ENCODE measurements around the gene COL4A2.

COL4A2 gene

GRCh38 chr13:110559986-110560385 is 252.9 kb downstream of the COL4A2 start:
- Histone ChIP-seq H4K20me1 (ENCODE audit: insufficient read depth, low read length) (no peaks in the 10 kb centered on the region), H3F3A (ENCODE audit: insufficient read depth, low read length) (peaks cover 19% of the 10 kb centered on the region), H3K27me3 (replicated peaks; ENCODE audit: insufficient read depth, low read length) (peaks cover 16% of the 10 kb centered on the region), H3K4me1 (ENCODE audit: low read length) (peaks cover 12% of the 10 kb centered on the region), H3K9me2 (replicated peaks; ENCODE audit: insufficient read depth, low read length) (no peaks in the 10 kb centered on the region), H3K9me3 (replicated peaks; ENCODE audit: insufficient read depth, low read length) (no peaks in the 10 kb centered on the region), H3K79me2 (ENCODE audit: low read length) (no peaks in the 10 kb centered on the region), H3K4me3 (ENCODE audit: low read length) (no peak overlapping the region), H3K36me3 (replicated peaks; ENCODE audit: insufficient read depth, low read length) (no peaks in the 10 kb centered on the region), H2AFZ (ENCODE audit: low read length) (no peak overlapping the region), H3K9ac (ENCODE audit: low read length) (no peak overlapping the region), H3K4me2 (ENCODE audit: low read depth, low read length) (no peak overlapping the region), H3K27ac (ENCODE audit: low read length) (no peak overlapping the region)
- DNase-seq, result no peak
- no peak for TF ChIP-seq EZH2 (optimal IDR thresholded peaks at IDR 0.05; ENCODE audit: low read depth, low read length)
- TF ChIP-seq CTCF (IDR thresholded peaks at IDR 0.05; ENCODE audit: low read length), result no peak
- no peak for TF ChIP-seq EZH2phosphoT487 (IDR thresholded peaks at IDR 0.05; ENCODE audit: low read length)

GRCh38 chr13:110560601-110561343 is 253.7 kb downstream of the COL4A2 start:
- Histone ChIP-seq H3K9me2 (replicated peaks; ENCODE audit: insufficient read depth, low read length) (no peaks in the 10 kb centered on the region), H3K27me3 (replicated peaks; ENCODE audit: insufficient read depth, low read length) (peaks cover 16% of the 10 kb centered on the region), H3K9ac (ENCODE audit: low read length) (no peak overlapping the region; the same call in 1 of the 2 replicates), H3K79me2 (ENCODE audit: low read length) (no peaks in the 10 kb centered on the region), H3K4me3 (ENCODE audit: low read length) (peak overlapping the region; percentile 74), H3K4me2 (ENCODE audit: low read depth, low read length) (peak overlapping the region; percentile 78), H3K9me3 (replicated peaks; ENCODE audit: insufficient read depth, low read length) (no peaks in the 10 kb centered on the region), H3F3A (ENCODE audit: insufficient read depth, low read length) (peaks cover 17% of the 10 kb centered on the region), H2AFZ (ENCODE audit: low read length) (peak overlapping the region; percentile 82), H3K4me1 (ENCODE audit: low read length) (peaks cover 5% of the 10 kb centered on the region), H3K27ac (ENCODE audit: low read length) (no peak overlapping the region), H4K20me1 (ENCODE audit: insufficient read depth, low read length) (no peaks in the 10 kb centered on the region), H3K36me3 (replicated peaks; ENCODE audit: insufficient read depth, low read length) (no peaks in the 10 kb centered on the region)
- TF ChIP-seq EZH2 (optimal IDR thresholded peaks at IDR 0.05; ENCODE audit: low read depth, low read length) (no peak), EZH2phosphoT487 (IDR thresholded peaks at IDR 0.05; ENCODE audit: low read length) (no peak), CTCF (IDR thresholded peaks at IDR 0.05; ENCODE audit: low read length) (no peak)
- DNase-seq, result peak; percentile 7

GRCh38 chr13:110561344-110562035 is 254.4 kb downstream of the COL4A2 start, which contains the start of gene RAB20:
Gene RAB20 (minus strand): TSS chr13:110561722. CDS start chr13:110561519, 203 bp downstream.
- Histone ChIP-seq H3F3A (ENCODE audit: insufficient read depth, low read length) (peaks cover 17% of the 10 kb centered on the region), H3K27ac (ENCODE audit: low read length) (no peak within 1 kb of the TSS), H3K9me2 (replicated peaks; ENCODE audit: insufficient read depth, low read length) (no peaks in the 10 kb centered on the region), H3K36me3 (replicated peaks; ENCODE audit: insufficient read depth, low read length) (no peaks in the 10 kb centered on the region), H3K4me1 (ENCODE audit: low read length) (no peaks in the 10 kb centered on the region), H3K4me2 (ENCODE audit: low read depth, low read length) (peak within 1 kb of the TSS; percentile 78), H2AFZ (ENCODE audit: low read length) (peak within 1 kb of the TSS; percentile 82), H3K27me3 (replicated peaks; ENCODE audit: insufficient read depth, low read length) (peaks cover 16% of the 10 kb centered on the region), H3K79me2 (ENCODE audit: low read length) (no peaks in the 10 kb centered on the region), H4K20me1 (ENCODE audit: insufficient read depth, low read length) (no peaks in the 10 kb centered on the region), H3K9me3 (replicated peaks; ENCODE audit: insufficient read depth, low read length) (no peaks in the 10 kb centered on the region), H3K9ac (ENCODE audit: low read length) (peak within 1 kb of the TSS; percentile 2; the same call in 1 of the 2 replicates), H3K4me3 (ENCODE audit: low read length) (peak within 1 kb of the TSS; percentile 74)
- DNase-seq, result peak; percentile 86
- no peak for TF ChIP-seq EZH2 (optimal IDR thresholded peaks at IDR 0.05; ENCODE audit: low read depth, low read length)
- no peak for TF ChIP-seq CTCF (IDR thresholded peaks at IDR 0.05; ENCODE audit: low read length)
- no peak for TF ChIP-seq EZH2phosphoT487 (IDR thresholded peaks at IDR 0.05; ENCODE audit: low read length)

Data from MM.1S (cell line).